HT1080 (cell line): ENCODE data around the gene ZDHHC6. TPM values are rescaled to one million over a fixed set of nuclear protein-coding genes. Genes with fewer than 3 reads are reported as not detected.
"Not testable (repeated sequence)": the region's sequence is repeated elsewhere in the genome, so short reads cannot be mapped to it uniquely, and the experiment has no call there.

ENCODE experiments used
- DNase-seq: peaks from one replicate; pipeline ENCODE4 v3.0.0-alpha.2; 2015; ENCODE audit warnings: low read depth
- total RNA-seq: library from RNA; depleted of rRNA; stranded (reverse); fragments of >200 nt; shearing (Covaris generic); gene quantifications from 2 replicates; pipeline ENCODE4 v1.2.3, GENCODE V29; 2014; rRNA removed

Gene ZDHHC6
- total RNA-seq, 1 experiment from 2014 or later: 36.3 TPM

DNA sequence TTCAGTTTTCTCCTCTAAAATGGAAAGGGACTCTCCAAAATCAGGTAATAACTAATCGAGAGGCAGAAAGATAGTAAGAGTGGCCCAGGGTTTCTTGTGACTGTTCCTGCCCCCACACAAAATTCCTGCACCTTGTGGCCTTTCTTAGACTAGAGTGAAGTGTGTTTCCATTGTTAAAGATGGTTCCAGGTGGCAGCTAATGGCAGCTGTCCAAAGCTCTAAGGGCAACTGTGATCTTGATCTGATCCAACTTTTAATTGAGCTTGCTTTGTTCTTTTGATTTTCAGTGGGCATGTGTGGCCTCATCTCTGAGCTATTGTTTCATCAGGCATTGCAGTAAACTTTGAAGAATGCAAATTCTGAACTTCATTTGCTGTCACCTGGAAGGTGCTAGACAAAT, 53.4 kb downstream of the ZDHHC6 start:
- no peak for DNase-seq

- no peak for DNase-seq
Measured at GRCh38 chr10:112390125-112390703, 56.5 kb downstream of the ZDHHC6 start.

DNA sequence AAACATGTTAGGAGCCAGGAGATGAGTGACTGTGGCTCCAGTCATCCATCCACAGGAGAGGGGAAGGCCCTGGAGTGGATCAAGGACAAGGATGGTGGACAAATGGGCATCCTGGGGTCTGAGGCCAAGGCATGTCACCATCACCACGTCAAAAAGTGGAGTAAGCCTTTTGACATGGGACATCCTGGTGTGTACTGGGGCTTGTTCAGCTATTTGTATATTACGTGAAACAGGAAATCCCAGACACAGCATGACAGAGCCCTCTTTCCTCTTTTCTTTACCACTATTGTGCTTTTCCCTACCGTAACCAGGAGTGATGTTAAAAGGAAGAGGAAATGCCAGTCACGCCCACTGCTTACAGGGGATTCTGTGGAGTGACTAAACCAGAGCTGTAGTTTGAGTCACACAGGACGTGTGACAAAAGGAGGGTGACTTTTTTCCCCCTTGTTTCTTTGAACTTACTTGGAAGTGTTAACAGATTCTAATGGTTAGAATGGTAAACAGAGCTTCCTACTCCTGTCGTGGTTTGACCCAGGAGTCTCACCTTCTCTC, 57.4 kb downstream of the ZDHHC6 start:
- peak; percentile 97 for DNase-seq

- no peak for DNase-seq
Measured at GRCh38 chr10:112388548-112388947, 58.2 kb downstream of the ZDHHC6 start.

DNA sequence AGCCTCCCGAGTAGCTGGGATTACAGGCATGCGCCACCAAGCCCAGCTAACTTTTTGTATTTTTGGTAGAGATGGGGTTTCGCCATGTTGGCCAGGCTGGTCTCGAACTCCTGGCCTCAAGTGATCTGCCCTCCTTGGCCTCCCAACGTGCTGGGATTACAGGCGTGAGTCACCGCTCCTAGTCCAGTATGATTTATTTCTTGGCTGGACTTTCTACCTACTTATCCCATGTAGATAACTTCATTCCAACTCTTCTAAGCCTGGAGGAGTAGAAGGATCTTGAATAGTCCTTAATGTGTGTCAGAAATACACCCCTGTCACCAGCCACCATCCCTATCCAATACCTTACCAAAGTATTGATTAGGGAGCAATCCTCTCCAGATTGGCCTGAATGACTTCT, 58.7 kb downstream of the ZDHHC6 start:
- DNase-seq: not testable (repeated sequence)

- no peak for DNase-seq
Measured at GRCh38 chr10:112385201-112385600, 61.5 kb downstream of the ZDHHC6 start.

GRCh38 chr10:112384141-112384540, 62.6 kb downstream of the ZDHHC6 start:
- DNase-seq: no peak

DNA sequence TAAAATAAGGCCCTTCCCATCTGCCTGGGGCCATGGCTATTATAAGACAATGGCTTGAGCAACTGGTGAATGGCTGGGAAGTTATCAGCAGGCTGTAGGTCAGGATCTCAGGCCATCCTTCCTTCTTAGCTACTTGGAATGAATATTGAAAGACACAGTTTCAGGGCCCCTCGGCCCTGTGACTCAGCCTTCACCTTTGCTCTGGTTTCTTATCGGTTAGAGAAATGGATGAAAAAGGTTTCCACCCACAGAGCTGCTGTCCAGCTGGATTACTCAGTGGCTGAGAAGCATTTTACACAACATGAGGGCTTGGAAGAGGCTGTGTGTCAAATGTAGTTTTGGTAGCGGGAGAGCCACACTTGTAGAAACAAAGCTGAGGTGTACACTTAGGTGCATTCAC, 63.4 kb downstream of the ZDHHC6 start:
- peak; percentile 66 for DNase-seq

GRCh38 chr10:112382515-112383235, 64.0 kb downstream of the ZDHHC6 start:
- no peak for DNase-seq

Other genes starting within 250 kb of the ZDHHC6 start
- gene TECTB, start 163.5 kb downstream of the ZDHHC6 start, total RNA-seq: not detected in 2 replicates
- gene ACSL5, start 72.8 kb downstream of the ZDHHC6 start, total RNA-seq: 0.17 and 0.63 TPM in 2 replicates
- gene VTI1A, start 301 bp upstream of the ZDHHC6 start, total RNA-seq: 17.7 and 19.5 TPM in 2 replicates